ACC112 (cell line): ENCODE results near the gene GOLPH3L.
"Not testable (repeated sequence)": the region's sequence is repeated elsewhere in the genome, so short reads cannot be mapped to it uniquely, and the experiment has no call there.

Experiments
- H2AFZ ChIP-seq: fragments of 200-600 bp; sonication (generic); one replicate; pipeline ENCODE4 v1.6.0; 2017; ENCODE audit warnings: antibody characterized with exemption, low read length; ENCODE audit not compliant: unreplicated experiment
- H3K27ac ChIP-seq: fragments of 200-600 bp; sonication (generic); 2 replicates; pipeline ENCODE4 v1.5.1; 2014; ENCODE audit warnings: low read depth, mild to moderate bottlenecking, antibody characterized with exemption, low read length, moderate library complexity
- H3K27me3 ChIP-seq: fragments of 200-600 bp; sonication (generic); 2 replicates; pipeline ENCODE4 v1.6.1; 2014; ENCODE audit warnings: mild to moderate bottlenecking, antibody characterized with exemption, low read length, moderate library complexity, mixed read lengths; ENCODE audit not compliant: insufficient read depth
- H3K36me3 ChIP-seq: fragments of 200-600 bp; sonication (generic); 2 replicates; pipeline ENCODE4 v1.6.1; 2016; ENCODE audit warnings: mild to moderate bottlenecking, antibody characterized with exemption, low read length, moderate library complexity, mixed read lengths; ENCODE audit not compliant: insufficient read depth
- H3K4me1 ChIP-seq: fragments of 200-600 bp; sonication (generic); one replicate; pipeline ENCODE4 v1.6.1; 2016; ENCODE audit warnings: low read length, mixed read lengths; ENCODE audit not compliant: insufficient read depth, unreplicated experiment, control insufficient read depth
- H3K4me3 ChIP-seq: fragments of 200-600 bp; sonication (generic); 2 replicates; pipeline ENCODE4 v1.5.1; 2014; ENCODE audit warnings: mild to moderate bottlenecking, low read depth, low read length
- H3K79me2 ChIP-seq: fragments of 200-600 bp; sonication (generic); one replicate; pipeline ENCODE4 v1.6.0; 2016; ENCODE audit warnings: low read length; ENCODE audit not compliant: control insufficient read depth, unreplicated experiment, insufficient read depth

Gene GOLPH3L

GRCh38 chr1:150629115-150629928, 67.6 kb downstream of the GOLPH3L start, which contains the start of gene ENSA:
Gene ENSA (minus strand): TSS chr1:150629612. CDS start chr1:150629470, 142 bp downstream.
- Histone ChIP-seq H3K4me3 (peak within 1 kb of the TSS; percentile 85), H3K4me1 (peaks cover 16% of the 10 kb centered on the region), H3K36me3 (peaks cover 12% of the 10 kb centered on the region), H2AFZ (peak within 1 kb of the TSS; percentile 51), H3K27me3 (no peaks in the 10 kb centered on the region), H3K79me2 (peaks cover 31% of the 10 kb centered on the region), H3K27ac (peak within 1 kb of the TSS; percentile 80)

- Histone ChIP-seq H3K27ac (peak overlapping the region; percentile 80), H2AFZ (peak overlapping the region; percentile 51), H3K36me3 (peaks cover 12% of the 10 kb centered on the region), H3K27me3 (no peaks in the 10 kb centered on the region), H3K79me2 (peaks cover 34% of the 10 kb centered on the region), H3K4me1 (peaks cover 16% of the 10 kb centered on the region), H3K4me3 (peak overlapping the region; percentile 85)
Measured at GRCh38 chr1:150628766-150629114, 68.2 kb downstream of the GOLPH3L start.

GRCh38 chr1:150627826-150628410, 69.0 kb downstream of the GOLPH3L start:
- peaks cover 13% of the 10 kb centered on the region for H3K36me3 ChIP-seq
- H3K27me3 ChIP-seq, result no peaks in the 10 kb centered on the region
- no peak overlapping the region for H2AFZ ChIP-seq
- H3K27ac ChIP-seq, result peak overlapping the region; percentile 80; the same call in 1 of the 2 replicates
- H3K4me1 ChIP-seq, result peaks cover 20% of the 10 kb centered on the region
- H3K4me3 ChIP-seq, result peak overlapping the region; percentile 85
- peaks cover 35% of the 10 kb centered on the region for H3K79me2 ChIP-seq

- no peaks in the 10 kb centered on the region for H3K27me3 ChIP-seq
- H3K79me2 ChIP-seq, result peaks cover 35% of the 10 kb centered on the region
- peaks cover 16% of the 10 kb centered on the region for H3K36me3 ChIP-seq
- H3K27ac ChIP-seq, result no peak overlapping the region
- peaks cover 34% of the 10 kb centered on the region for H3K4me1 ChIP-seq
- no peak overlapping the region for H3K4me3 ChIP-seq
- H2AFZ ChIP-seq, result no peak overlapping the region
Measured at GRCh38 chr1:150626150-150626549, 70.8 kb downstream of the GOLPH3L start.

- not testable (repeated sequence) for H2AFZ ChIP-seq, H3K27me3 ChIP-seq, H3K27ac ChIP-seq, H3K4me3 ChIP-seq
- Histone ChIP-seq H3K79me2 (peaks cover 30% of the 10 kb centered on the region), H3K4me1 (peaks cover 43% of the 10 kb centered on the region), H3K36me3 (peaks cover 19% of the 10 kb centered on the region)
Measured at GRCh38 chr1:150624546-150624945, 72.4 kb downstream of the GOLPH3L start.

GRCh38 chr1:150624134-150624533, 72.8 kb downstream of the GOLPH3L start:
- not testable (repeated sequence) for H3K27ac ChIP-seq

GRCh38 chr1:150622303-150622975, 74.5 kb downstream of the GOLPH3L start:
- H3K36me3 ChIP-seq, result peaks cover 20% of the 10 kb centered on the region
- H2AFZ ChIP-seq, result no peak overlapping the region
- H3K27ac ChIP-seq, result peak overlapping the region; percentile 88
- no peak overlapping the region for H3K4me3 ChIP-seq
- no peaks in the 10 kb centered on the region for H3K27me3 ChIP-seq
- H3K79me2 ChIP-seq, result peaks cover 15% of the 10 kb centered on the region
- peaks cover 39% of the 10 kb centered on the region for H3K4me1 ChIP-seq

More at GRCh38 chr1:150624134-150624533, 72.8 kb downstream of the GOLPH3L start:
- H2AFZ ChIP-seq, H3K27me3 ChIP-seq, H3K4me3 ChIP-seq: not testable (repeated sequence)
- H3K36me3 ChIP-seq, result peaks cover 19% of the 10 kb centered on the region
- H3K79me2 ChIP-seq, result peaks cover 30% of the 10 kb centered on the region
- H3K4me1 ChIP-seq, result peaks cover 47% of the 10 kb centered on the region

- peaks cover 20% of the 10 kb centered on the region for H3K36me3 ChIP-seq
- H3K4me3 ChIP-seq, result no peak overlapping the region
- H2AFZ ChIP-seq, result no peak overlapping the region
- H3K4me1 ChIP-seq, result peaks cover 39% of the 10 kb centered on the region
- peak overlapping the region; percentile 88 for H3K27ac ChIP-seq
- no peaks in the 10 kb centered on the region for H3K27me3 ChIP-seq
- H3K79me2 ChIP-seq, result peaks cover 8% of the 10 kb centered on the region
Measured at GRCh38 chr1:150621497-150622302, 75.3 kb downstream of the GOLPH3L start.

- Histone ChIP-seq H3K27ac (peak overlapping the region; percentile 88), H3K4me1 (peaks cover 39% of the 10 kb centered on the region), H3K4me3 (no peak overlapping the region), H3K79me2 (peaks cover 8% of the 10 kb centered on the region), H3K27me3 (no peaks in the 10 kb centered on the region), H3K36me3 (peaks cover 22% of the 10 kb centered on the region), H2AFZ (no peak overlapping the region)
Measured at GRCh38 chr1:150620919-150621318, 76.0 kb downstream of the GOLPH3L start.
